ENCODE data around the gene DCTN4.

GRCh38 chr5:150778517-150779396 lies 19.9 kb upstream of the DCTN4 start, which contains the start of gene SMIM3:
- no peak for TF ChIP-seq CTCF (IDR thresholded peaks at IDR 0.05)
- no peak for TF ChIP-seq POLR2A (IDR thresholded peaks at IDR 0.05)
